Uterus (tissue), 2 donors: Measurements from ENCODE around the gene SLC25A34.

Experiments used
- CTCF ChIP-seq, 4 experiments: fragments of 200-600 bp in 2 of 4; fragments of 450-650 bp in 2 of 4; sonication (generic) in 2 of 4; IDR thresholded peaks; one replicate each; pipeline ENCODE4 v1.5.1; 2016 to 2019; ENCODE audit warnings: antibody characterized with exemption in 4 of 4, mild to moderate bottlenecking in 2 of 4, moderate library complexity in 1 of 4
- POLR2A ChIP-seq, 2 donors: fragments of 450-650 bp; IDR thresholded peaks; one replicate each; pipeline ENCODE4 v1.6.1; 2016; ENCODE audit warnings: antibody characterized with exemption in 2 of 2, mild to moderate bottlenecking in 1 of 2, moderate library complexity in 1 of 2

GRCh38 chr1:15777909-15778707 lies 42.0 kb downstream of the SLC25A34 start:
- TF ChIP-seq CTCF (IDR thresholded peaks at IDR 0.05) (no peak), POLR2A (IDR thresholded peaks at IDR 0.05) (no peak)
